Measurements from ENCODE around the gene FMNL2.
A peak's percentile ranks its signal among the peaks of the same experiment; 100 is the strongest.

DNA sequence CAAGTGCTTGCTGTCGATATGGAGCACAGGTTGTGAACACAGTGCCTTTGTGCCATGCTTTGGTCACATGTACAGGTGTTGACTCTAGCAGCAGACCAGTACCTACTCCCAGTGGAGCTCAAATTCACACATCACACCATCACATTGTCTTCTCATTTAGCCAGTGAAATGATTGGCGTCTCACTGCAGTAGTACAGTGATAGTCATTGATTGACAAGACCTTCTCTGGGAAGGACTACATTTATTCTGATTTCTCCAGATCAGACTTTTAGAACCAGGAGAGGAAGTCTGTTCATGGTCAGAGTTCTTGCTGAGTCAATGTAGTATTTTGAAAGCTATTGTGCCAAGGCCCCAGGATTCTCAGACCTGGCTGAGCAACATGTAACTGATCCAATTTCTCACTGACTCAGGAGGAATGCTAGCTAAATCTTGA is 75.2 kb downstream of the FMNL2 start:
- TF ChIP-seq CTCF (IDR thresholded peaks at IDR 0.05) (no peak), POLR2A (IDR thresholded peaks at IDR 0.05) (no peak), POLR2AphosphoS5 (IDR thresholded peaks at IDR 0.05) (peak in 1 of 3 donors; percentile 43)

Measured in stomach (tissue), 4 donors.